ENCODE measurements around the gene GSTO2. TPM values are rescaled to one million over a fixed set of nuclear protein-coding genes. Genes with fewer than 3 reads are reported as not detected.

Gene GSTO2
- total RNA-seq, 1 donor from 2014 or later, result 1.2 TPM

- Histone ChIP-seq H3K4me3 (ENCODE audit: insufficient read depth, low read depth, low read length) (no peak overlapping the region), H3K4me1 (ENCODE audit: insufficient read depth, low read length) (peaks cover 21% of the 10 kb centered on the region), H3K27ac (ENCODE audit: low read depth, low read length) (no peak overlapping the region), H3K79me2 (ENCODE audit: insufficient read depth, low read length) (no peaks in the 10 kb centered on the region), H3K9ac (ENCODE audit: low read length) (no peak overlapping the region), H3K27me3 (ENCODE audit: insufficient read depth, low read length) (no peaks in the 10 kb centered on the region), H2AFZ (ENCODE audit: low read depth, low read length) (no peak overlapping the region), H4K20me1 (ENCODE audit: insufficient read depth, low read length) (no peaks in the 10 kb centered on the region), H3K36me3 (ENCODE audit: insufficient read depth, low read length) (no peaks in the 10 kb centered on the region), H3K9me3 (ENCODE audit: insufficient read depth, low read depth, low read length) (no peaks in the 10 kb centered on the region), H3K4me2 (ENCODE audit: low read length) (no peak overlapping the region)
- no peaks in the 10 kb centered on the region for H3K36me3 Mint-ChIP-seq (ENCODE audit: low read depth, unreplicated experiment)
- DNase-seq (ENCODE audit: low read depth) (no peak), FAIRE-seq (no peak)
- no peak overlapping the region for H3K4me3 Mint-ChIP-seq (ENCODE audit: unreplicated experiment)
- H3K27me3 Mint-ChIP-seq (ENCODE audit: low read depth, unreplicated experiment), result peaks cover 2% of the 10 kb centered on the region
- no peak overlapping the region for H3K27ac Mint-ChIP-seq (ENCODE audit: unreplicated experiment)
- no peak for TF ChIP-seq CTCF (IDR thresholded peaks at IDR 0.05; ENCODE audit: insufficient read depth, low read depth, low read length)
- no peak for TF ChIP-seq EZH2 (IDR thresholded peaks at IDR 0.05; ENCODE audit: insufficient read depth, low read length)
- H3K9me3 Mint-ChIP-seq (ENCODE audit: unreplicated experiment), result no peaks in the 10 kb centered on the region
- peaks cover 9% of the 10 kb centered on the region for H3K4me1 Mint-ChIP-seq (ENCODE audit: low read depth, unreplicated experiment)
These were observed 78.5 kb downstream of the GSTO2 start for GRCh38 chr10:104347295-104348045.

- H3K4me2 ChIP-seq (ENCODE audit: low read length), result no peak overlapping the region
- H3K9ac ChIP-seq (ENCODE audit: low read length), result no peak overlapping the region
- no peaks in the 10 kb centered on the region for H3K36me3 ChIP-seq (ENCODE audit: insufficient read depth, low read length)
- FAIRE-seq (no peak), DNase-seq (ENCODE audit: low read depth) (no peak)
- Mint-ChIP-seq H3K9me3 (ENCODE audit: unreplicated experiment) (no peaks in the 10 kb centered on the region), H3K4me1 (ENCODE audit: low read depth, unreplicated experiment) (peaks cover 9% of the 10 kb centered on the region), H3K36me3 (ENCODE audit: low read depth, unreplicated experiment) (no peaks in the 10 kb centered on the region), H3K27ac (ENCODE audit: unreplicated experiment) (no peak overlapping the region), H3K27me3 (ENCODE audit: low read depth, unreplicated experiment) (peaks cover 4% of the 10 kb centered on the region), H3K4me3 (ENCODE audit: unreplicated experiment) (no peak overlapping the region)
- no peaks in the 10 kb centered on the region for H4K20me1 ChIP-seq (ENCODE audit: insufficient read depth, low read length)
- no peak overlapping the region for H3K4me3 ChIP-seq (ENCODE audit: insufficient read depth, low read depth, low read length)
- peaks cover 15% of the 10 kb centered on the region for H3K4me1 ChIP-seq (ENCODE audit: insufficient read depth, low read length)
- no peak overlapping the region for H3K27ac ChIP-seq (ENCODE audit: low read depth, low read length)
- H3K27me3 ChIP-seq (ENCODE audit: insufficient read depth, low read length), result no peaks in the 10 kb centered on the region
- H3K79me2 ChIP-seq (ENCODE audit: insufficient read depth, low read length), result no peaks in the 10 kb centered on the region
- no peak overlapping the region for H2AFZ ChIP-seq (ENCODE audit: low read depth, low read length)
- TF ChIP-seq CTCF (IDR thresholded peaks at IDR 0.05; ENCODE audit: insufficient read depth, low read depth, low read length), result no peak
- no peak for TF ChIP-seq EZH2 (IDR thresholded peaks at IDR 0.05; ENCODE audit: insufficient read depth, low read length)
- H3K9me3 ChIP-seq (ENCODE audit: insufficient read depth, low read depth, low read length), result no peaks in the 10 kb centered on the region
These were observed 79.6 kb downstream of the GSTO2 start for GRCh38 chr10:104348601-104349000.

DNA sequence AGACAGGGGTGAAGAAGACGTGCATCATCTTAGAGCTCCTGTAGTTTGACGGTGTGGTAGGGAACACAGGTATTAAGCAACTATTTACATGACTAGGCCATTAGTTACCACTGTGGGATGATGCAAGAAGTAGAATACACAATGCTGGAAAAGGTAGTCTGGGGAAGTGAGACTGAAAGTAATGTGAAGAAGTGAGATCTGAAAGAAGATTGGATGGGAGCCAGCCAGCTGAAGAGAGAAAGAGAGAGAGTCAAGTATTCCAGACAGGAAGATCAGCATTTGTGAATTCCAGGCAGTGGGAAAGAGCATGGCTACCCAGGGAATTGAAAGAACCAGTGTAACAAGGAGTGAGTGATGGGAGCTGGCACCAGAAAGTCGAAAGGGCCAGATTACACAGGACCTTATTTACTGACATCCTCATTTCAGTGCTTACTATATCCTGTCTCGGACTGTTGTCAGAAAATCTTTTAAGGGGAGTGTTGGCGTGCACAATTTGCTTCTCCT, 80.7 kb downstream of the GSTO2 start:
- Mint-ChIP-seq H3K4me3 (ENCODE audit: unreplicated experiment) (no peak overlapping the region), H3K36me3 (ENCODE audit: low read depth, unreplicated experiment) (no peaks in the 10 kb centered on the region), H3K27ac (ENCODE audit: unreplicated experiment) (no peak overlapping the region), H3K27me3 (ENCODE audit: low read depth, unreplicated experiment) (peaks cover 4% of the 10 kb centered on the region), H3K9me3 (ENCODE audit: unreplicated experiment) (no peaks in the 10 kb centered on the region), H3K4me1 (ENCODE audit: low read depth, unreplicated experiment) (peaks cover 9% of the 10 kb centered on the region)
- Histone ChIP-seq H3K79me2 (ENCODE audit: insufficient read depth, low read length) (no peaks in the 10 kb centered on the region), H3K27me3 (ENCODE audit: insufficient read depth, low read length) (no peaks in the 10 kb centered on the region), H3K9me3 (ENCODE audit: insufficient read depth, low read depth, low read length) (no peaks in the 10 kb centered on the region), H2AFZ (ENCODE audit: low read depth, low read length) (peak overlapping the region; percentile 37), H4K20me1 (ENCODE audit: insufficient read depth, low read length) (no peaks in the 10 kb centered on the region), H3K4me2 (ENCODE audit: low read length) (peak overlapping the region; percentile 71), H3K36me3 (ENCODE audit: insufficient read depth, low read length) (no peaks in the 10 kb centered on the region), H3K27ac (ENCODE audit: low read depth, low read length) (no peak overlapping the region), H3K4me1 (ENCODE audit: insufficient read depth, low read length) (peaks cover 19% of the 10 kb centered on the region), H3K9ac (ENCODE audit: low read length) (peak overlapping the region; percentile 20), H3K4me3 (ENCODE audit: insufficient read depth, low read depth, low read length) (peak overlapping the region; percentile 17)
- DNase-seq (ENCODE audit: low read depth) (peak; percentile 61), FAIRE-seq (peak; percentile 13)
- TF ChIP-seq CTCF (IDR thresholded peaks at IDR 0.05; ENCODE audit: insufficient read depth, low read depth, low read length) (no peak), EZH2 (IDR thresholded peaks at IDR 0.05; ENCODE audit: insufficient read depth, low read length) (no peak)
